ENCODE results near the gene GOLT1A. TPM values are rescaled to one million over a fixed set of nuclear protein-coding genes. Genes with fewer than 3 reads are reported as not detected.

The GOLT1A gene
- total RNA-seq, 1 experiment from 2014 or later, result 0.49 TPM

- in situ Hi-C loops (cut with HindIII; ENCODE audit: low pct_unique_long_range_greater_than_20kb, low sequenced_read_pairs) (no loop called here), intact Hi-C loops (cut with micrococcal nuclease; ENCODE audit: unreplicated experiment) (no loop called here)
- ATAC-seq, result no peak
- ChIA-PET CTCF (no interaction called here), POLR2A (no interaction called here)
- DNase-seq (ENCODE audit: low read depth, low spot score), result no peak
- BruUV-seq (replicated peaks), result no TSS peak
- H3K9me3 ChIP-seq (ENCODE audit: control insufficient read depth, insufficient read depth, low read depth, low read length), result no peaks in the 10 kb centered on the region
- TF ChIP-seq POLR2AphosphoS5 (IDR thresholded peaks at IDR 0.05; ENCODE audit: low read depth, low read length) (no peak), REST (IDR thresholded peaks at IDR 0.05; ENCODE audit: insufficient read depth in 1 of 2, low read depth in 2 of 2, low read length in 1 of 2) (no peak), SIN3A (IDR thresholded peaks at IDR 0.05; ENCODE audit: borderline replicate concordance, insufficient read depth, low read depth, low read length) (no peak), TCF7L2 (IDR thresholded peaks at IDR 0.05; ENCODE audit: low read depth, low read length) (no peak), CTCF (IDR thresholded peaks at IDR 0.05) (no peak)
- no peak overlapping the region for H3K4me3 ChIP-seq (ENCODE audit: low read depth in 2 of 2, low read length in 2 of 2)
- H3K27ac ChIP-seq (ENCODE audit: low read length), result no peak overlapping the region
- no peaks in the 10 kb centered on the region for H3K4me1 ChIP-seq (ENCODE audit: control insufficient read depth, insufficient read depth, low read length)
- H3K27me3 ChIP-seq (ENCODE audit: control insufficient read depth, insufficient read depth, low read length), result no peaks in the 10 kb centered on the region
- no peaks in the 10 kb centered on the region for H3K36me3 ChIP-seq (ENCODE audit: control insufficient read depth, insufficient read depth, low read length)
Observed at GRCh38 chr1:204224655-204225054, 10.9 kb upstream of the GOLT1A start.

DNA sequence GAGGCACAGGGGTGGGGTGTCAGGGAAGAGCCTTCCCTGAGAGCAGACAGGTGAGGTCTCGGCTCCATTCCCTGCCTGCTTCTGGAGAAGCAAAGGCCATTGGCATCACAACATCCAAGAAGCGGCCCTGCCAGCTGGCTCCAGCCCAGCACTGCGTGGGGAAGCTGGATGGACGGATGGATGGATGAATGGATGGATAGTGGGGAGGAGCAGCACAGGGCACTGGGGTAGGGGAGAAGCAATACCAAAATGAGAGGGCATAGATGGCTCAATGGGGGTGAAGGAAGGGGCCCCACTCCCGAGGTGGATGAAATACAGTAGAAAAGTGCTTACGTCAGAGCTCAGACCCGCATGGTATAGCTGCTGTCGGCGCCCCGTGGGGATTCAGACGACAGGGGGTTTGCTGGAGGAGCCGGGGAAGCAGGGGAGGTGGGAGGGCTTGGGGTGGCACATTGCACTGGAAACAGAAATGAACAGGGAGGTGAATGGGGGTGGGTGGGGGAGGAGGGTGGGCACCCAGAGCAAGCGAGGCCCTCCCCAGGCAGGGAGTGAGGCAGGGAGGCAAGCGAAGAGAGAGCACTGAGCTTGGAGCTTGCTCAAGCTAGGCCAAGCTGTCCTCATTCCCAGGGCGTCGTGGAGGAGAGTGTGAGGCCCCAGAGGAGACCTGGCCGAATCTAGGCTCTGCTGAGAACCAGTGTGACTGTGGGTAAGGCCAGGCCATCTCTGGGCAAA is 9.5 kb upstream of the GOLT1A start:
- in situ Hi-C loops (cut with HindIII; ENCODE audit: low pct_unique_long_range_greater_than_20kb, low sequenced_read_pairs), result no loop called here
- Histone ChIP-seq H3K4me1 (ENCODE audit: control insufficient read depth, insufficient read depth, low read length) (no peaks in the 10 kb centered on the region), H3K9me3 (ENCODE audit: control insufficient read depth, insufficient read depth, low read depth, low read length) (no peaks in the 10 kb centered on the region), H3K27me3 (ENCODE audit: control insufficient read depth, insufficient read depth, low read length) (no peaks in the 10 kb centered on the region), H3K27ac (ENCODE audit: low read length) (no peak overlapping the region), H3K4me3 (ENCODE audit: low read depth in 2 of 2, low read length in 2 of 2) (no peak overlapping the region), H3K36me3 (ENCODE audit: control insufficient read depth, insufficient read depth, low read length) (no peaks in the 10 kb centered on the region)
- CTCF ChIA-PET, result no interaction called here
- no peak for ATAC-seq
- intact Hi-C loops (cut with micrococcal nuclease; ENCODE audit: unreplicated experiment), result no loop called here
- no TSS peak for BruUV-seq (replicated peaks)
- POLR2A ChIA-PET, result interaction anchor here (0.6 kb wide), 1 partner anchor 88 kb away, joined by 12 read pairs; no protein-coding TSS in a partner anchor
- TF ChIP-seq CTCF (IDR thresholded peaks at IDR 0.05), result no peak
- no peak for TF ChIP-seq SIN3A (IDR thresholded peaks at IDR 0.05; ENCODE audit: borderline replicate concordance, insufficient read depth, low read depth, low read length)
- TF ChIP-seq TCF7L2 (IDR thresholded peaks at IDR 0.05; ENCODE audit: low read depth, low read length), result no peak
- no peak for TF ChIP-seq POLR2AphosphoS5 (IDR thresholded peaks at IDR 0.05; ENCODE audit: low read depth, low read length)
- TF ChIP-seq REST (IDR thresholded peaks at IDR 0.05; ENCODE audit: insufficient read depth in 1 of 2, low read depth in 2 of 2, low read length in 1 of 2), result no peak
- DNase-seq (ENCODE audit: low read depth, low spot score), result no peak
